ENCODE data around the gene ITGB3. TPM values are rescaled to one million over a fixed set of nuclear protein-coding genes. Genes with fewer than 3 reads are reported as not detected.
A peak's percentile ranks its signal among the peaks of the same experiment; 100 is the strongest.

The ITGB3 gene
- total RNA-seq, 1 experiment from 2014 or later: not detected

DNA sequence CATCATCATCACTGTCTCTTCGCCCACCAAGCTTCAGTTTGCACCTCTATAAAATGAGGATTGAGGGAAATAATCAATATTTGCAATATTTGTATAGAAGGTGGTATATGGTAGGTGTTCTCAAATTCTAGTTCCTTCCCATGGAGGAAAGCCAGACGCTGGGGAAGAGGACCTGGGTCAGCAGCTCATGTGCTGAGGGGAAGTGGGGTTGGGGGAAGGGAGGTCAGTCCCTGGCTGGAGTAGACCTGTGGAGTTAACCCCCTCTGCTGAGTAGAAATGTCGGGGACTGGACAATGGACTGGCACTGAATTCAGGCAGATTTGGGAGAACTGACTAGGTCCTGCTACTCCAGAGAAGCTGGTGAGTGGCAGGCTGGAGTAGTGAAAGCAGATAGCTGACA is 12.8 kb upstream of the ITGB3 start:
- DNase-seq (ENCODE audit: low read depth, low spot score) (no peak), ATAC-seq (no peak)
- no peaks in the 10 kb centered on the region for H4K20me1 ChIP-seq (ENCODE audit: insufficient read depth)
- H3K36me3 ChIP-seq (ENCODE audit: control insufficient read depth in 1 of 2, insufficient read depth in 2 of 2, low read length in 2 of 2): no peaks in the 10 kb centered on the region
- POLR2A ChIA-PET: interaction anchor here (1.4 kb wide), 1 partner anchor 13 kb away, joined by 3 read pairs; the partner anchor contains the start of gene ITGB3
- H3K4me2 ChIP-seq (ENCODE audit: low read length): peak overlapping the region; percentile 32; the same call in 1 of the 2 replicates
- H3K27me3 ChIP-seq (ENCODE audit: insufficient read depth, low read length): no peaks in the 10 kb centered on the region
- TF ChIP-seq POLR2A (IDR thresholded peaks at IDR 0.05; ENCODE audit: borderline replicate concordance, extremely low read depth, insufficient read depth, insufficient read length): no peak
- H3K9me2 ChIP-seq (ENCODE audit: insufficient read depth): no peaks in the 10 kb centered on the region
- H3K9ac ChIP-seq (ENCODE audit: low read length): no peak overlapping the region
- H3K27ac ChIP-seq (ENCODE audit: low read depth, low read length): no peak overlapping the region
- H3K4me3 ChIP-seq (replicated peaks in 1 of 2; ENCODE audit: low read depth in 1 of 2, low read length in 2 of 2): no peak overlapping the region
- H3K79me2 ChIP-seq (ENCODE audit: insufficient read depth, low read length): no peaks in the 10 kb centered on the region
- intact Hi-C loops (cut with micrococcal nuclease): no loop called here
- peaks cover 8 to 16% of the 10 kb centered on the region in 2 experiments for H3K4me1 ChIP-seq (ENCODE audit: control insufficient read depth in 1 of 2, insufficient read depth in 2 of 2, low read length in 2 of 2)
- H2AFZ ChIP-seq (ENCODE audit: low read depth, low read length, poor library complexity, severe bottlenecking): no peak overlapping the region
- RAD21 ChIA-PET (ENCODE audit: low non-redundant PET in 1 of 2, low total read pairs in 2 of 2, uncharacterized antibody in 2 of 2, unreplicated experiment in 2 of 2): no interaction called here
- H3K9me3 ChIP-seq (ENCODE audit: control insufficient read depth in 1 of 2, insufficient read depth in 1 of 2, low read depth in 1 of 2, low read length in 2 of 2): no peaks in the 10 kb centered on the region
- no TSS peak for BruUV-seq (replicated peaks)
- CTCF ChIA-PET: interaction anchor here (1.6 kb wide), 1 partner anchor 74 kb away, joined by 5 read pairs; no protein-coding TSS in a partner anchor

DNA sequence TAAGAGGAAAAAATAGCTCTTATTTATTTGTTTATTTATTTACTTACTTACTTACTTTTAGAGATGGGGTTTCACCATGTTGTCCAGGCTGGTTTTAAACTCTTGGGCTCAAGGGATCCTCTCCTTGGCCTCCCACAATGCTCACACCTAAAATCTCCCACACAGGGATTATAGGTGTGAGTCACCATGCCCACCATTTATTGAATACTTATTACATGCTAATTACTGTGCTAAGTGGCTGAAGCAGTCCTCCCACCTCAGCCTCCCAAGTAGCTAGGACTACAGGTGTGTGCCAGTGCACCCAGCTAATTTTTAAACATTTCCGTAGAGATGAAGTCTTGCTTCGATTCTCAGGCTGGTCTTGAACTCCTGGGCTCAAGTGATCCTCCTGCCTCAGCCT is 11.0 kb upstream of the ITGB3 start:
- no TSS peak for BruUV-seq (replicated peaks)
- POLR2A ChIA-PET: no interaction called here
- peaks cover 8 to 16% of the 10 kb centered on the region in 2 experiments for H3K4me1 ChIP-seq (ENCODE audit: control insufficient read depth in 1 of 2, insufficient read depth in 2 of 2, low read length in 2 of 2)

More for the DNA sequence above, 11.0 kb upstream of the ITGB3 start:
- Histone ChIP-seq H3K9me2 (ENCODE audit: insufficient read depth) (no peaks in the 10 kb centered on the region), H3K4me3 (replicated peaks in 1 of 2; ENCODE audit: low read depth in 1 of 2, low read length in 2 of 2) (no peak overlapping the region), H2AFZ (ENCODE audit: low read depth, low read length, poor library complexity, severe bottlenecking) (no peak overlapping the region), H3K9me3 (ENCODE audit: control insufficient read depth in 1 of 2, insufficient read depth in 1 of 2, low read depth in 1 of 2, low read length in 2 of 2) (no peaks in the 10 kb centered on the region), H3K4me2 (ENCODE audit: low read length) (no peak overlapping the region), H3K79me2 (ENCODE audit: insufficient read depth, low read length) (no peaks in the 10 kb centered on the region), H4K20me1 (ENCODE audit: insufficient read depth) (no peaks in the 10 kb centered on the region), H3K27me3 (ENCODE audit: insufficient read depth, low read length) (no peaks in the 10 kb centered on the region), H3K36me3 (ENCODE audit: control insufficient read depth in 1 of 2, insufficient read depth in 2 of 2, low read length in 2 of 2) (no peaks in the 10 kb centered on the region), H3K9ac (ENCODE audit: low read length) (no peak overlapping the region), H3K27ac (ENCODE audit: low read depth, low read length) (no peak overlapping the region)
- ChIA-PET CTCF (interaction anchor here (0.9 kb wide), 1 partner anchor 14 kb away, joined by 3 read pairs; no protein-coding TSS in a partner anchor), RAD21 (ENCODE audit: low non-redundant PET in 1 of 2, low total read pairs in 2 of 2, uncharacterized antibody in 2 of 2, unreplicated experiment in 2 of 2) (no interaction called here)
- TF ChIP-seq CBX3 (IDR thresholded peaks at IDR 0.05; ENCODE audit: low read depth) (no peak), SP1 (IDR thresholded peaks at IDR 0.05; ENCODE audit: low read depth) (no peak), POLR2A (IDR thresholded peaks at IDR 0.05; ENCODE audit: borderline replicate concordance, extremely low read depth, insufficient read depth, insufficient read length) (no peak), EZH2 (IDR thresholded peaks at IDR 0.05) (no peak)
- intact Hi-C loops (cut with micrococcal nuclease): no loop called here
- DNase-seq (ENCODE audit: low read depth, low spot score) (no peak), ATAC-seq (no peak)

Measured in HCT116 (cell line).